Inferior parietal cortex (tissue), 1 donor: ENCODE results near the gene HRG.

Experiments
- DNase-seq: peaks from one replicate; pipeline ENCODE4 v3.0.0-alpha.2; 2016; ENCODE audit errors: extremely low spot score

The HRG gene

DNA sequence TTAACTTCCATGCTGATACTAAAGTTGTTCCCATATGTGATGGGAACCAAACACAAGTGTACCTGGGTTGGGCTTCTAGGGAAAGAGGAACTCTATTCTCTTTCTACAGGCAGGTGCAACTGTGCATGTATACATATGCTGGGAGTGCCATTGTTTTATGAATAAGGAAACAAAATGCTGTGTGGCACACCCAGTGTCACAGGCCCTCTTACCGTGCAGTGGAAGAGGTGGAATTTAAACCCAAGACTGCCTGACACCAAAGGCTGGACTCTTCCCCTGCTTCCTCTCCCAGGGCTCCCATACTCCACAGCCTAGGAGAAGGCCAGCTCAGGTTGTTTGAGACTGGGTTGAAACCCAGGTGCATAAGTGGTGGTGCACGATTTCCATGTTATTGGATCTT is 27.6 kb upstream of the HRG start:
- no peak for DNase-seq

DNA sequence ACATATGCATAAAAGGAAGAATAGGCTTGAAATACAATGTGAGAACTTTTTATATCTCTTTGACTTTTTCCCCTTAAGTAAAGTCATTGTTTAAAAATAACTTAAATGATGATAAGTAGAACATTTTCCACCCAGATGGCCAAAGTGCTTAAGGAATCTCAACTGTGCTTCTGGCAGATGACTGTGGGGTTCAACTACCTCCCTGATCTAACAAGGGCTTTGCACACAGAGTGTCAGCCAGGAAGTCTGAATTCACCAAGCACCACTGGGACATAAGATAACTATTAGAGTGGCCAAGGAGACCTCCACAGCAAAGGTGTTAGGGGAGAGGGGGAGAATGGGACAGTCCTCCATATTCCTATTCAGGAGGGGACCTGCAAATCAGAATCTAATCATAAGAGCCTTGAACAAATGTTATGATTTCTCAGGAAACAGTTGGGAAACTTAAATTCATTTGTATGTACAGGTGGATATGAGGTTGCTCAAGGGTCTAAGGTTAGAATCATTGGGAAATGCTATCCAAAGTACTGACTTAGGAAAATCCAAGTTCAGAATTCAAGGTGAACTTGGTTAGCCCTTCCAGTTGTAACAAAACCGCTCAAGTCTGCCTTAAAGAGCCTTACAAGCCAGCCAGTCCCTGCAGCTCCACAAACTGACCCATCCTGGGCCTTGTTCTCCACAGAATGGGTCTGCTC is 25.9 kb upstream of the HRG start, which contains the start of gene FETUB:
Gene FETUB (plus strand): TSS at position 622 of the 695 bp plus-strand sequence. CDS start 62 bp downstream, at position 684.
- DNase-seq, result no peak

DNA sequence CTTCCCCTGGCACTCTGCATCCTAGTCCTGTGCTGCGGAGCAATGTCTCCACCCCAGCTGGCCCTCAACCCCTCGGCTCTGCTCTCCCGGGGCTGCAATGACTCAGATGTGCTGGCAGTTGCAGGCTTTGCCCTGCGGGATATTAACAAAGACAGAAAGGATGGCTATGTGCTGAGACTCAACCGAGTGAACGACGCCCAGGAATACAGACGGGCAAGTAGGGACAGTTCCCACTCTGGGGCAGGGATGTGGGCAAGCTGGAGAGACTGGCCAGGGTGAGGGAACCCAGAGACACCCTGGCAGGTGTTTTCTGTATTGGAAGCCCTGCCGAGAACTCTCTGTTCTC is 25.4 kb upstream of the HRG start:
- no peak for DNase-seq

DNA sequence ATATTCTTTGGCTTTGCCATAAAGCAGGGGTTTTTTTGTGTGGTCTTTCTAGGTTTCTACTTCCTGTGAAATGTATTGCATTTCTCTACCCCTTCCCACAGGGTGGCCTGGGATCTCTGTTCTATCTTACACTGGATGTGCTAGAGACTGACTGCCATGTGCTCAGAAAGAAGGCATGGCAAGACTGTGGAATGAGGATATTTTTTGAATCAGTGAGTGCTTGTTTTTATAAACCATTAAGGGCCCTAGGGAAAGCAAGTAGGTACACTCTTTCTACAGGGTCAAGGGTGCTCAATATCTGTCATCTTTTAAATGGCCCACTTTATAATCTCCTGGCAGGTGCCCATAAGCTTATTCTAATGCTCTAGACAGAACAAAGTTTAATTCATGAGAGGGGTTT is 24.9 kb upstream of the HRG start:
- DNase-seq, result no peak

DNA sequence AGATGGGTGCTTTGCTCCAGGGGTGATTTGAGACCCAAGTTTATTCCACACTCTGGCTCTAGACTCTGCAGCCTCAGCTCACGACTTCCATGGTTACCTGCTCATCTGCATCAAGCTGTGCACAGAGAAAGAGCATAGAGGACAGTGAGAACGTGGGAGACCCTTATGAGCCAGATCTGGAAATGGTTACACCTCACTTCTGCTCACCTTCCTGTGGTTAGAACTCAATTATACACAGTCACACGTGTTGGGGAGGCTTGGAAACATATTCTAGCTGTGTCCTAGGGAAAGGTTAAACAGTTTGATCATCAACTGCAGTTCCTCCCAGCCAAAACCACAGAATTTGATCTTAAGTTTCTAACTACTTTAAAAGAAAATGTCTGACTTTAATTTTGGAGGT is 23.8 kb upstream of the HRG start:
- no peak for DNase-seq

DNA sequence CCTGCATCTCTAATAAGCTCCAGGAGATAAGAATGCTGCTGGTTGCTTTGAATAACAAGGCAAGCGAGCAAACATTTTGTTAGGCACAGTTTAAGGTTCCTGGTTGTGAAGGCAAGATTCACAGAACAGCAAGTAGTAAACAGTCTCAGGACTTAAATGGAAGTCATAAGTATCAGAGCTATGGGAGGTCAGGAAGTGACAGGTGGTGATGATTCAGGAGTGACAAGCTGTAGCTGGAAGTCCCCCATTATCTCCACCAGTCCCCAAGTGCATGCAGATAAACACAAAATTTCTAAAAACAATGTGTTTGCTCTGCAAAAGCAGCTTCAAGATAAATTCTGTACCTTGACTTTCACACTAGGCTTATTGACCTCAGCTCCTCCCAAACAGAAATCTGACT is 22.3 kb upstream of the HRG start:
- no peak for DNase-seq

DNA sequence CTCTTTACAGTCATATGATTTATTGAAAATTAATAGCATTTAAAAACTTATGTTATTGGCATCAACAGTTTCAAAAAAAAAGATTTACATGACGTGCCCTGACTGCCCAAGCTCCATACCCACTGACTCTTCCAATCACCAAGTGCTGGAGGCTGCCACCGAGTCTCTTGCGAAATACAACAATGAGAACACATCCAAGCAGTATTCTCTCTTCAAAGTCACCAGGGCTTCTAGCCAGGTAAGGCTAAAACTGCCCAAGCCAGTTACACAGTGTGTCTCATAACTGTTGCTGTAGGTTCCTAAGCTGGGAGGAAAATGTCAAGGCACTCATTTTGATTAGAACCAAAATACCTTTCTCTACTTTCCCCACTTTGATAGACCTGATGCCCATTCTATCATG is 21.1 kb upstream of the HRG start:
- no peak for DNase-seq

DNA sequence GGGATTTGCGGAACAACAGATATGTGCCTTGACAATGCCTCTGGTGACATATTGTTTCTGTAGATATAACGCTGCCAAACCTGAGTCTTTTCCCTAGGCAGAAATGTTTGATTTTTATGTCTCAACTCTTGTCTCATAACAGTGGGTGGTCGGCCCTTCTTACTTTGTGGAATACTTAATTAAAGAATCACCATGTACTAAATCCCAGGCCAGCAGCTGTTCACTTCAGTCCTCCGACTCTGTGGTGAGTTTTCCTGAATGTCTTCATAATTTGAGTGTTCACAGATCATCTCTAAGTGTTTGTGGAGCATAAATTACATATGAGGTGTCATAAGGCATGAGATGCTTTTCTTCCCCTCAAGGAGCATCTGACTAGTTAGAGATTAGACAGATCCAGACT is 19.7 kb upstream of the HRG start:
- DNase-seq, result no peak

DNA sequence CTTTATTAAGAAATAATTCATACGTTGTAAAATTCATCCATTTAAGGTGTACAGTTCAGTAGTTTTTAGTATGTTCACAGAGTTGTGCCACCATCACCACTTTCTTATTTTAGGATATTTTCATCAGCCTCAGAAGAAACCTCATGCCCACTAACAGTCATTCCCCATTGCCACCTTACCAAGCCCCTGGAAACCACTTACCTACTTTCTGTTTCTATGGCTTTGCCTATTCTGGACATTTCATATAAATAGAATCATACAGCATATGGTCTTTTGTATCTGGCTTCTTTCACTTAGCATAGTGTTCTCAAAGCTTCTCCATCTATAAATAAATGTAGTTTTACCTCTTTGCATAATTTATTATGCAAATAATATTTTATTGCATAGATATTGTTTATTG is 19.0 kb upstream of the HRG start:
- no peak for DNase-seq

DNA sequence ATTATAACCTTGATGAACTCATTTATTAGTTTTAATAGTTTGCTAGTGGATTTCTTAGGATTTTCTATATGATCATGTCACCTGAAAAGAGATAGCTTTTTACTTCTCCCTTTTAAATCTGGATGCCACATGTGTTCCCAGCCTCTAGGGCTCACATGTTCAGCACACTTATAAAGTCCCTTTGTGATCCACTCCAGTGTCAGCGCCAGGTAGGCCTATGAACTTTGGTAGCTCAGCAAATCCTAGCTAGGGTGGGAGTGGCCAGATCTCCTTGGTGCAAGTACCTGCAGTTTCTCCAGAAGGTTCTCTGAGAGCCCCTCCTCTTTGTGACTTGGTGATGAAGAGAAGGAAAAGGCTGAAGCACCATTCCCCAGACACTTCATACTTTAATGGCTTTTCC is 17.0 kb upstream of the HRG start:
- DNase-seq, result no peak

DNA sequence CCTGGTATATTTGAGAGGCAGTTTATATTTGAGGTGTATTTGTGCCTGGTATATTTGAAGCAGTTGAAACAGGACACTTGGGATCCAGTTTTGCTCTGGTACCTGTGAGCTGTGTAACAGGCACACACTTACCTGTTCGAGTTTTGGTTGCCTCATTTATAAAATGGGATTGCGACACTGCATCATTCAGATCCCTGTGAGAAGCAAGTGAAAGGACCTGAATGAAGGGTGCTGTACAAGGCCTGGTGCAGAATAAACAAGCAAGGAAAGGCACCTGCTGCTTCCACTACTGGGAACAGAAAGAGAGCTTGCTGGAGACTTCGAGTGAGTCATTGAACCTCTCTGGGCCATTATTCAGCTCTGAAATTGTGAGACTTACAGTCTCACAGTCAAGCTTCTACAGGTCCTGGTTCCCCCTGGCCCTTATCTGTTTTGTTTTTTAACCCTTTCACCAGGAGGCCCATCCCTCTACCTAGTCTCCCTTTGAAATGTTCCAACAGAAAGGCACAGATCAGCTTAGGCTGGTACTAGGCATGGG is 14.1 kb upstream of the HRG start:
- DNase-seq, result no peak

DNA sequence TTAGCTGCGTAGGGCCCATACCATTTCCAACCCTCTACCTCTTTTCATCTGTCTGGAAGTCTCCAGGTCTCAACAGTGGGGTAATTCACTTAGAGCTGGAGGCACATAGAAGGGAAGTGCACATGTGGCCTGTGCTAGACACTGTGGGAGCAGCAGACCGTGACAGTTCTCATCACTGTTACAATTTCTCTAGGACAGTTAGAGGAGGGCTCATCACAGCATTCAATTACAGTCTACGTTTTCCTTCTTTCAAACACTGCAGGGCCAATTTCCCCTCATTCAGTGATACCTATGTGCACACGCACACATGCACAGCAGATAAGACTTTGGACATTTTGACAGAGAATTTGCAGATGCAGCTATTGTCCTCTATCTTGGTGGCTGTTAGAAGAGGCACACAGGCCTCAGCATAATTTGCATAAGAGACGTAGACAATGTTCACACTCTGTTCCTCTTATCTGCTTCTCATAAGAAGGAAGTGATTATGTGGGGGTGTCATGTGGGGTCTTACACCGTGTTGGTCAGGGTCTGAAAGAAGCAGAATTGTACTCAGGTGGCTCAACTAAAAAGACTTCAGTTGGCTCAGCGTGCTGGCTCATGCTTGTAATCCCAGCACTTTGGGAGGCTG is 12.6 kb upstream of the HRG start:
- no peak for DNase-seq

DNA sequence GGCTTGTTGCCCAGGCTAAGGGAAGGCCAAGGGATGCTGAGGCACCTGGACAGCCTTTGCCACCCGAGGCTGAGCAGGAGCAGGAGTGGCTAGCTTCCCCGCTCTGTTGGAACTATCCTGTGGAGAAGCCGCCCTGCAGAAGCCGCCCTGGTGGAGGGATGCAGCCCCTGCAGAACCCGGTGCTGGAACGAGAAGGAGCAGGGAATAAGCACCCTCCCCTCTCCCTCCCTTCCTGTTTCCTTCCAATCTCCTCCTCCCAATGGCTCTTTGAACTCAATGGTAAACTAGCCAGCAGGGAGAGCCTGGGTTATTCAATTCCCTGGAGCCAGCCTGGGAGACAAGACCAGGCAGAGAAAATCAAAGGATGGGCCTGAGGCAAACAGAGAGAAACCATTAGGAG is 11.8 kb upstream of the HRG start:
- DNase-seq, result no peak

DNA sequence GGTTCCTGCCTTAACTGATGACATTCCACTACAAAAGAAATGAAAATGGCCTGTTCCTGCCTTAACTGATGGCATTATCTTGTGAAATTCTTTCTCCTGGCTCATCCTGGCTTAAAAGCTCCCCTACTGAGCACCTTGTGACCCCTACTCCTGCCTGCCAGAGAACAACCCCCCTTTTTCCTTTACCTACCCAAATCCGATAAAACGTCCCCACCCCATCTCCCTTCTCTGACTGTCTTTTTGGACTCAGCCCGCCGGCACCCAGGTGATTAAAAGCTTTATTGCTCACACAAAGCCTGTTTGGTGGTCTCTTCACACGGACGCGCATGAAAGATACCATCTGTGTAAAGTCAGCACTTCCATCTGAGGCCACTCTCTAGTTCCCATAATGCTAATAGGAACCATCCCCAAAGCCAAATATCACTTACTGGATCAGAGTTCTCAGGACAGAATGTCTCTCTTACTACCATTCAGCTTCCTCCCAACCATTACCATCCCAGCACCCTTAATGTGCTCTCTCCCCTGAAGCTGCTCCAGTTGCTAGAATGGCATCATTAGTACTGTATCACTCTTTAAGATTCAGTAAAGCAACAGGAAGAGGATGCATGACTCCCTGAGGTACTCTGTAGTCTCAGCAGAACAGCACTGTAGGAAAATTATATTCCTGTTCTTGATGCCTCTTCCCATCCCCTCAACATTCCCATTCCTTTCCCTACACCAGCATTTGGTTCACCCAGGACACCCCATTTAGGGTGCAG is 2.3 kb upstream of the HRG start:
- DNase-seq, result no peak

DNA sequence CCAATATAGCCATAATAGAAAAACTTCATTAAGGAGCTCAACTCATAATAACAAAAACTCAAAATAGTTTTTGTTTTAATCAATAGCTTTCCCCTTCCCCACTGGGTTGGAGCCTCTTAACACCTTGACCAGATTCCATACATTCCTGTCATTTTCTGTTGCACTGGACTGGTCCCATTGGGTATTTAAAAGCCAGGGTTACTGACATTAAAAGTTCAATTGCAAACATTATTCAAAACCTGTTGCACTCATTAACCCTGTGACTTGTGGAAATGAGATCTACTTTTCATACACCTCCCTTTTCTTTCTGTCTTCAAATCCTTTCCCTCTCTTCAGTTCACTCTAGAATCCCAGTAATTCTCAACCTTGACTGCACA is 1.7 kb upstream of the HRG start:
- no peak for DNase-seq

DNA sequence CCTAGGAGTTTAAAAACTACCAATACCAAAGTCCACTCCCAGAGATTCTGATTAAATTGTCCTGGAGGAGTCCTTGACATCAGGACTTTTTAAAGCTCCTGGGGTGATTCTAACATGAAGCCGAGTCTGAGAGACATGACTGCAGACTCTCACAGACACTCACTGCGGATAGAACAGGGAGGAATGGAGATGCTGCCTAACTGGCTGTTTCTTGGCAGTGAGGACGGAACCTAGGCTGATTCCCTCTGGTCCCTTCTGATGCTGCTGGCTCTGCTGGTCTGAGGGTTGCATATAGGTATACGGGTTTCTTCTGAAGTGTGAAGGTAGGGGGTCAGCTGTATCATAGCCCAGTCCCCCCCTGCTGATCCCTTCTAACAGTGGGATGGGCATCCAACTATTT is 1.3 kb upstream of the HRG start:
- DNase-seq, result no peak

DNA sequence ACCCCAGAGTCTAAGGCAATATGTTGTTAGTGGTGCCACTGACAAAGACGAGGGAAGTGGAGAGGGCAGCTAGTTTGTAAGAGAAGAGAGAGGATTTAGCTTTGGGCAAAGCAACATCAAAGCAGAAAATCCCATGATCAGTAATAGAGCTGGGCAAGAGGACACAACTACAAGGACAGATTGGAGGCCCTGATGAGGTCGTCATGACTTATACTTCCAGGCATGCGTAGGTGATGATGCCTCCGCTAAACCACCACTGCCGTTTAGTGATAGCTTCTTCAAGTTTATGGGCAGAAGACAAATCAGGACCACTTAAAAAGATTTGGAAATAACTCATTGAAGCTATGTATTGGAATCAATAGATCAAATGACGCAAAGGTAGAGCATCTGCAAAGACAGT is 2.6 kb downstream of the HRG start:
- DNase-seq, result no peak

DNA sequence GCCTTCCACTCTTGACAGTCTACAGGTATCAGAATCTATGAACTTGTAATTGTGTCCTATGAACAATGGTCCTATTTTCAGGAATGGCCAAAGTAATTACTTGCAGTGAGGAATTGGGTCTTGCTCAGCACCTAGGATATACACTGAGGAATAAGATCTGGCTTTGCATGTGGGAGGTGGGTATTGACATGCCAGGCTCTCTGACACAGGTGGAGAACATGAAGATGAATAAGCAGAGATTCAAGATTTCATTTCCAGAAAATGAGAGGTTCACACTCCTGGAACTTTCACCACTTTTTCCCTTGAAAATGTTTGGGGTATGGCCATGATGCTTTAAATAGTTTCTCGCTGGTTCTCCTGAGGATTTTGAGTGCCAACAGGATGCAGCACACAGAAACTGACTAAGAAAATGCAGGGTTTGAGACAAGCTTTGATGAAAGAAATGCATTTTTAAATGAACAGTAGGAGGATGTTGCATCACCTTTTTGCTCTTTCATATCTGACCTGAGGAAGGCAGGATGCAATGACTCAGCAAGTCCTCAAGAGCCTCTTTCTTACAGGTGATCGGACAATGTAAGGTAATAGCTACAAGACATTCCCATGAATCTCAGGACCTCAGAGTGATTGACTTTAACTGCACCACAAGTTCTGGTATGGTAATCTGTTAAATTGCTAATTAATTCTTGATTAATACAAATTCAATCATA is 3.7 kb downstream of the HRG start:
- DNase-seq, result no peak

DNA sequence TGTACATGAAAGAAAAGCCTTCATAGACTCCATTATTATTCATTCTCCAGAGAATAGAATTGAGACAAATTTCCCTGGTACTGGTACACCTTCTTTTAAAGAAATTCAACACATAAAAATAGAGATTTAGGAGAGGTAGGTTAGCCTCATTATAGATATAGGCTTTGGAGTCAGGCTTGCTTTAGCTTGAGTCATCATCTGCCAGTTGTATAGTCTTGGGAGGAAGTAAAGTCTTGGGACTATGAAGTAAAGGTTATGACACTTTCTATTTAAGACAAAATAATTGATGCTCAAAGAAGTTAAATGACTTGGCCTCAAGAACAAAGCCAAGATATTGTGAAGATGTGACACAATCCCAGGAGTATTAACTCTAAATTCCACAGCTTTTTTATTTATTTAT is 4.3 kb downstream of the HRG start:
- no peak for DNase-seq

DNA sequence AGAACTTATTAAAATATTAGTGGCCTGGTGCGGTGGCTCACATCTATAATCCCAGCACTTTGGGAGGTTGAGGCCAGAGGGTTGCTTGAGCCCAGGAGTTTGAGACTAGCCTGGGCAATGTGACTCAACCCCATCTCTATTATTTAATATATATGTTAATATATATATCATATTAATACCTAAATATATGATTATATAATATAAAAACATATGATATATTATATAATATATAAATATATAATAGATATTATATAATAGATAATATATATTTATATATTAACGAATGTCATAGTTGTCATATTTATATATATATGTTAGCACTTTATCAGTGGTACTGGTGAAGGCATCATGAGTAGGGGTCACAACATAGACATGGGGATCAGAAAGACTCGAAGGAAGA is 5.2 kb downstream of the HRG start:
- DNase-seq, result no peak

DNA sequence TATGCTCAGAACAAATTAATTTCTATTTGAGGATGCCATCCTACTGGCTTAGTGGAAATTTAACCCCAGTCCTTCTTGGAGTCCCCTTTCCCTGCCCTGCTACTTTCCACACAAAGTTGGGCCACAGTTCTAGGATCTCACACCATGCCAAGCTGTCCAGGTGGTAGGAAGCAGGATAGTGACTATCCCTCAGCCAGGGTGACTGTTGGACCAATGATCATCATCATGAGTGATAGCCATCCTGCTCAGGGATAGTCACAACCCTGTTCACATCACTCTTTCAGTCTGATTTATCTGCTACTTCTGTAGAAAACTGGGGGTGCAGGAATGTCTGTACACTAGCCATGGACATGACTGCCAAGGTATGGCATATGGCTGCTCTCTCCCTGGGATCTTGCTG is 12.8 kb downstream of the HRG start:
- no peak for DNase-seq

DNA sequence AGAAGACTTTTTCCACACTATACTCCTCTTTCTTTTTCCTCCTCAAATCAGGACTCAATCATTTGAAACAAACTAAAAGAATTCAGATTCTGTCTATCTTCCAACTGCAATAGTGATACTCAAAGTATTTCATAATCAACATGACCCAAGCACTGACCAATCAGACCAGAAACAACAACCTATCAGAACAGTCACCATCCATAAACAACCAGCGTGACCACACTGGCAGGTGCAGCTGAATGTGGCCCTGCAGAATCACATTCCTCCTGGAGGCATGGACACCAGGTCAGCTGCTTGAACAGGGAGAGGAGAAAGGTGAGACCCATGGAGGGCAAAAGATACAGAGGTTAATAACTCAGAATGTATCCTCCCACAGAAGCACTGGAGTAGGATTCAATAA is 13.3 kb downstream of the HRG start:
- no peak for DNase-seq
